Fibroblast of lung (primary cell): Measurements from ENCODE around the gene FAM107A. TPM values are rescaled to one million over a fixed set of nuclear protein-coding genes. Genes with fewer than 3 reads are reported as not detected.
"Not testable (repeated sequence)": the region's sequence is repeated elsewhere in the genome, so short reads cannot be mapped to it uniquely, and the experiment has no call there.

Experiments
- DNase-seq, 2 donors: peaks; one replicate each; pipeline versions ENCODE4 v3.0.0 to v3.0.0-alpha.2; 2010; ENCODE audit warnings: low read depth in 2 of 2
- H2AFZ ChIP-seq: 2 replicates; pipeline ENCODE4 v1.5.1; 2012; ENCODE audit warnings: low read length, control low read depth, inconsistent platforms
- H3K27ac ChIP-seq: 2 replicates; pipeline ENCODE4 v1.5.1; 2011; ENCODE audit warnings: low read length, control low read depth; ENCODE audit not compliant: insufficient read depth
- H3K27me3 ChIP-seq: 2 replicates; pipeline ENCODE4 v1.5.1; 2011; ENCODE audit warnings: mild to moderate bottlenecking, low read length; ENCODE audit not compliant: control insufficient read depth, insufficient read depth
- H3K36me3 ChIP-seq: 2 replicates; pipeline ENCODE4 v1.5.1; 2011; ENCODE audit warnings: low read length; ENCODE audit not compliant: control insufficient read depth, insufficient read depth
- H3K4me1 ChIP-seq: 2 replicates; pipeline ENCODE4 v1.5.1; 2011; ENCODE audit warnings: low read length; ENCODE audit not compliant: control insufficient read depth, insufficient read depth; ENCODE audit errors: extremely low read depth
- H3K4me2 ChIP-seq: 2 replicates; pipeline ENCODE4 v1.5.1; 2011; ENCODE audit warnings: low read length, control low read depth; ENCODE audit not compliant: insufficient read depth; ENCODE audit errors: extremely low read depth
- H3K4me3 ChIP-seq, 4 experiments: fragments of 200-600 bp in 1 of 4; sonication (generic) in 1 of 4; replicated peaks in 1 of 4; 2 replicates each; pipeline ENCODE4 v1.5.1; 2011 to 2016; ENCODE audit warnings: low read length in 4 of 4, low read depth in 3 of 4, mild to moderate bottlenecking in 3 of 4, control low read depth in 2 of 4, inconsistent platforms in 1 of 4, mixed read lengths in 1 of 4; ENCODE audit not compliant: insufficient read depth in 1 of 4; ENCODE audit errors: control extremely low read depth in 1 of 4
- H3K79me2 ChIP-seq: 2 replicates; pipeline ENCODE4 v1.5.1; 2012; ENCODE audit warnings: mild to moderate bottlenecking, low read length, inconsistent platforms; ENCODE audit not compliant: control insufficient read depth, insufficient read depth
- H3K9ac ChIP-seq: 2 replicates; pipeline ENCODE4 v1.5.1; 2011; ENCODE audit warnings: mild to moderate bottlenecking, low read length, control low read depth; ENCODE audit not compliant: insufficient read depth
- H3K9me3 ChIP-seq: 2 replicates; pipeline ENCODE4 v1.5.1; 2012; ENCODE audit warnings: low read depth, low read length; ENCODE audit not compliant: control insufficient read depth, insufficient read depth
- H4K20me1 ChIP-seq: 2 replicates; pipeline ENCODE4 v1.5.1; 2011; ENCODE audit warnings: low read length; ENCODE audit not compliant: control insufficient read depth, insufficient read depth; ENCODE audit errors: extremely low read depth
- EZH2 ChIP-seq: IDR thresholded peaks from 2 replicates; pipeline ENCODE4 v1.5.1; 2012; ENCODE audit warnings: low read length, control low read depth, mild to moderate bottlenecking; ENCODE audit errors: missing control alignments
- polyA plus RNA-seq, 2 donors: library from polyadenylated mRNA; depleted of rRNA in 1 of 2; stranded (reverse) in 1 of 2; unstranded in 1 of 2; fragments of >200 nt; gene quantifications; 2 replicates each; pipeline ENCODE4 v1.2.1, GENCODE V29; 2011 to 2012; ENCODE audit warnings: missing spikeins in 1 of 2
- total RNA-seq: library from RNA; depleted of rRNA; stranded (reverse); fragments of >200 nt; gene quantifications from 2 replicates; pipeline ENCODE4 v1.2.1, GENCODE V29; 2014
- TF ChIP-seq, protein P1 (sequence below), 2 donors: IDR thresholded peaks in 1 of 2; conservative IDR thresholded peaks in 1 of 2; 1 replicate in 1 of 2; 2 replicates in 1 of 2; pipeline ENCODE4 v1.5.1; 2011 to 2012; ENCODE audit warnings: low read length in 2 of 2, control low read depth in 1 of 2, inconsistent platforms in 1 of 2, low read depth in 1 of 2, mild to moderate bottlenecking in 1 of 2

Gene FAM107A
- total and polyA plus RNA-seq, 2 donors (not counting 1 experiment from before 2014, with no cell fraction given), result under 0.01 to 0.16 TPM

DNA sequence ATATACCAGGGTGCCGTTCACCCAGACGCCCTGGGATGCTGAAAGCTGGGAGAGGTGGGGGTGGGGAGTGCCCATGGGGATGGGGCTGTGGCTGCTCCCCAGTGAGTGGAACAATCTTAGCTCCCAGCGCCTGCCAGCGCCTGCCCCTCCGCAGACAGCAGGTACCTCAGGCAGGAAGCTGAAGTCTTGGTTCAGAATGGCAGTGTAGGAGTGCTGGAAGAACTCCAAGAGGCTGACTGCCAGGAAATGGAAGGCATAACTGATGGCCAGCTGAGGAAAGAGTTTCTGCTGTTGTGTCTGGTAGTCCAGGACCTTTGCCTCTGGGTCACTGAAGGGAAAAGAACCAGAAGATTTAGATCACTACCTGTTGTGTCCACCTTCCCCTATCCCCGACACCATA, 48.6 kb downstream of the FAM107A start:
- DNase-seq, result peak; percentile 63 to 72
- Histone ChIP-seq H3K4me1 (peaks cover 6% of the 10 kb centered on the region), H2AFZ (no peak overlapping the region), H3K9me3 (no peaks in the 10 kb centered on the region), H3K4me3 (no peak overlapping the region), H3K79me2 (no peaks in the 10 kb centered on the region), H3K36me3 (no peaks in the 10 kb centered on the region), H3K27me3 (no peaks in the 10 kb centered on the region), H3K27ac (no peak overlapping the region), H3K4me2 (no peak overlapping the region), H3K9ac (no peak overlapping the region), H4K20me1 (no peaks in the 10 kb centered on the region)
- TF ChIP-seq EZH2, result no peak
- TF ChIP-seq, protein P1, sequence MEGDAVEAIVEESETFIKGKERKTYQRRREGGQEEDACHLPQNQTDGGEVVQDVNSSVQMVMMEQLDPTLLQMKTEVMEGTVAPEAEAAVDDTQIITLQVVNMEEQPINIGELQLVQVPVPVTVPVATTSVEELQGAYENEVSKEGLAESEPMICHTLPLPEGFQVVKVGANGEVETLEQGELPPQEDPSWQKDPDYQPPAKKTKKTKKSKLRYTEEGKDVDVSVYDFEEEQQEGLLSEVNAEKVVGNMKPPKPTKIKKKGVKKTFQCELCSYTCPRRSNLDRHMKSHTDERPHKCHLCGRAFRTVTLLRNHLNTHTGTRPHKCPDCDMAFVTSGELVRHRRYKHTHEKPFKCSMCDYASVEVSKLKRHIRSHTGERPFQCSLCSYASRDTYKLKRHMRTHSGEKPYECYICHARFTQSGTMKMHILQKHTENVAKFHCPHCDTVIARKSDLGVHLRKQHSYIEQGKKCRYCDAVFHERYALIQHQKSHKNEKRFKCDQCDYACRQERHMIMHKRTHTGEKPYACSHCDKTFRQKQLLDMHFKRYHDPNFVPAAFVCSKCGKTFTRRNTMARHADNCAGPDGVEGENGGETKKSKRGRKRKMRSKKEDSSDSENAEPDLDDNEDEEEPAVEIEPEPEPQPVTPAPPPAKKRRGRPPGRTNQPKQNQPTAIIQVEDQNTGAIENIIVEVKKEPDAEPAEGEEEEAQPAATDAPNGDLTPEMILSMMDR (conservative IDR thresholded peaks at IDR 0.05 in 1 of 2, IDR thresholded peaks at IDR 0.05 in 1 of 2; ENCODE audit: low read depth in 1 of 2, low read length in 2 of 2), result no peak

DNA sequence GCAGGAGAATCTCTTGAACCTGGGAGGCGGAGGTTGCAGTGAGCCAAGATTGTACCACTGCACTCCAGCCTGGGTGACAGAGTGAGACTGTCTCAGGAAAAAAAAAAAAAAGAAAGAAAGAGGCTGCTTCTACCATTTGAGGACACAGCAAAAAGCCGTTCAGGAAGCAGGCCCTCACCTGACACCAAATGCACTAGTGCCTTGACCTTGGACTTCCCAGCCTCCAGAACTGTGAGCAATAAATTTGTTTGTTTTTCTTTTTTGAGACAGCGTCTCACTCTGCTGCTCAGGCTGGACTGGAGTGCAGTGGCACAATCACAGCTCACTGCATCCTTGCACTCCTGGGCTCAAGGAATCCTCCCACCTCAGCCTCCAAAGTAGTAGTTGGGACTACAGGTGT, 49.8 kb downstream of the FAM107A start:
- H4K20me1 ChIP-seq, DNase-seq, H3K4me1 ChIP-seq, H3K79me2 ChIP-seq, H3K4me3 ChIP-seq, H3K27ac ChIP-seq, H3K27me3 ChIP-seq, H3K9ac ChIP-seq, H2AFZ ChIP-seq, H3K4me2 ChIP-seq, H3K36me3 ChIP-seq, H3K9me3 ChIP-seq: not testable (repeated sequence)

DNA sequence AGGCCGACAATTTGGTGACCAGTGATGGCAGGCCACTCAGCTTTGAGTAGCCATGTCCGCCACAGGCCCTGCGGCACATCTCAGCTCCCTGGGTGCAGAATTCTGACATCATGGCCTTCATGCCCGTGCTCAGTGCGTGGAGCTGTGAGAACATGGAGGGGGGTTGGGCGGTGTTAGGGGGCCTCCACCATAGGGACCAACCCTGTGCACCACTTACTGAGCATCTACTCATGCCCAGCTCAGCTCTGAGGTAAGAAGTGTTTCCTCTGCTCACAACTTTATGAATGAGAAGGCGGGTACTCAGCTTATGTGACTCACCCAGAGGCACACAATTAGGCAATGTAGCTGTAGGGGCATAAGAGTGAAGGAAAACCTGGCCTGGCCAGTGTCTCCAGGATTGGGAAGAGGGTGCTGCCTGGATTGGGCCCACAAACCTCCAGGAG, 50.7 kb downstream of the FAM107A start:
- Histone ChIP-seq H3K9ac (no peak overlapping the region), H4K20me1 (no peaks in the 10 kb centered on the region), H2AFZ (no peak overlapping the region), H3K4me1 (peaks cover 4% of the 10 kb centered on the region), H3K79me2 (no peaks in the 10 kb centered on the region), H3K9me3 (no peaks in the 10 kb centered on the region), H3K27ac (no peak overlapping the region), H3K36me3 (no peaks in the 10 kb centered on the region), H3K4me3 (no peak overlapping the region), H3K27me3 (no peaks in the 10 kb centered on the region), H3K4me2 (no peak overlapping the region)
- TF ChIP-seq, protein P1 (conservative IDR thresholded peaks at IDR 0.05 in 1 of 2, IDR thresholded peaks at IDR 0.05 in 1 of 2; ENCODE audit: low read depth in 1 of 2, low read length in 2 of 2), result no peak
- TF ChIP-seq EZH2, result no peak
- DNase-seq, result peak; percentile 93 to 94
